GM21381 (cell line): ENCODE measurements around the gene C5orf22.
"Not testable (repeated sequence)": the region's sequence is repeated elsewhere in the genome, so short reads cannot be mapped to it uniquely, and the experiment has no call there.

Experiments
- ATAC-seq: cut with Tn5 transposase; IDR thresholded peaks from one replicate; pipeline ENCODE4 v1.9.1; 2021; ENCODE audit warnings: mild to moderate bottlenecking, moderate library complexity; ENCODE audit not compliant: unreplicated experiment

Gene C5orf22

GRCh38 chr5:31531888-31532547 lies at the start of gene C5orf22, which contains the start of gene DROSHA:
TSS of gene C5orf22 (plus strand) at chr5:31532301. CDS start at chr5:31532393, 92 bp downstream.
TSS of gene DROSHA (minus strand) at chr5:31532093. CDS start at chr5:31529059, 3,034 bp downstream.
- ATAC-seq: peak; percentile 91

GRCh38 chr5:31485376-31486207 lies 46.5 kb upstream of the C5orf22 start:
- ATAC-seq: no peak

- no peak for ATAC-seq
These were observed 45.7 kb upstream of the C5orf22 start for GRCh38 chr5:31486441-31486840.

GRCh38 chr5:31487506-31487905 lies 44.6 kb upstream of the C5orf22 start:
- no peak for ATAC-seq

- no peak for ATAC-seq
These were observed 39.2 kb upstream of the C5orf22 start for GRCh38 chr5:31492869-31493268.

GRCh38 chr5:31495336-31495735 lies 36.8 kb upstream of the C5orf22 start:
- no peak for ATAC-seq

GRCh38 chr5:31496301-31496700 lies 35.8 kb upstream of the C5orf22 start:
- ATAC-seq: no peak

- ATAC-seq: no peak
These were observed 35.2 kb upstream of the C5orf22 start for GRCh38 chr5:31496891-31497290.

GRCh38 chr5:31500256-31500655 lies 31.8 kb upstream of the C5orf22 start:
- ATAC-seq: no peak

GRCh38 chr5:31502506-31502905 lies 29.6 kb upstream of the C5orf22 start:
- no peak for ATAC-seq

- ATAC-seq: no peak
These were observed 27.6 kb upstream of the C5orf22 start for GRCh38 chr5:31504529-31504928.

GRCh38 chr5:31511305-31511704 lies 20.8 kb upstream of the C5orf22 start:
- no peak for ATAC-seq

GRCh38 chr5:31516802-31517201 lies 15.3 kb upstream of the C5orf22 start:
- ATAC-seq: no peak

- no peak for ATAC-seq
These were observed 9.1 kb upstream of the C5orf22 start for GRCh38 chr5:31523041-31523440.

- no peak for ATAC-seq
These were observed 1.4 kb upstream of the C5orf22 start for GRCh38 chr5:31530541-31531265.

GRCh38 chr5:31531543-31531887 lies 586 bp upstream of the C5orf22 start:
- ATAC-seq: peak; percentile 24

GRCh38 chr5:31534527-31535046 lies 2.5 kb downstream of the C5orf22 start:
- ATAC-seq: no peak

- ATAC-seq: no peak
These were observed 4.8 kb downstream of the C5orf22 start for GRCh38 chr5:31536873-31537272.

- ATAC-seq: no peak
These were observed 5.2 kb downstream of the C5orf22 start for GRCh38 chr5:31537349-31537748.

GRCh38 chr5:31537851-31538250 lies 5.8 kb downstream of the C5orf22 start:
- ATAC-seq: no peak

- not testable (repeated sequence) for ATAC-seq
These were observed 17.0 kb downstream of the C5orf22 start for GRCh38 chr5:31549114-31549513.
